Aorta (tissue), 5 donors: Measurements from ENCODE around the gene MIOX. TPM values are rescaled to one million over a fixed set of nuclear protein-coding genes. Genes with fewer than 3 reads are reported as not detected.
A peak's percentile ranks its signal among the peaks of the same experiment; 100 is the strongest.
"Not testable (repeated sequence)": the region's sequence is repeated elsewhere in the genome, so short reads cannot be mapped to it uniquely, and the experiment has no call there.

Experiments
- ATAC-seq: fragments of 200-7000 bp; cut with Tn5 transposase; one replicate; pipeline ENCODE4 v1.9.1; 2022; ENCODE audit warnings: moderate library complexity; ENCODE audit not compliant: low FRiP score
- DNase-seq, 2 donors: peaks; one replicate each; pipeline ENCODE4 v3.0.0-alpha.2; 2020
- H3K27ac ChIP-seq, 2 donors: one replicate each; pipeline ENCODE4 v1.5.1; 2013; ENCODE audit warnings: low read length in 2 of 2, mild to moderate bottlenecking in 2 of 2, moderate library complexity in 2 of 2, control low read depth in 1 of 2, inconsistent platforms in 1 of 2, low read depth in 1 of 2
- H3K27me3 ChIP-seq, 2 donors: one replicate each; pipeline ENCODE4 v1.6.1; 2013; ENCODE audit warnings: control low read depth in 1 of 2, low read length in 1 of 2, mild to moderate bottlenecking in 1 of 2, moderate library complexity in 1 of 2; ENCODE audit not compliant: insufficient read depth in 2 of 2, control insufficient read depth in 1 of 2
- H3K36me3 ChIP-seq, 2 donors: one replicate each; pipeline ENCODE4 v1.6.1; 2013; ENCODE audit warnings: control low read depth in 1 of 2, low read length in 1 of 2, mild to moderate bottlenecking in 1 of 2; ENCODE audit not compliant: insufficient read depth in 2 of 2, control insufficient read depth in 1 of 2
- H3K4me1 ChIP-seq, 2 donors: one replicate each; pipeline ENCODE4 v1.6.1; 2013; ENCODE audit warnings: low read length in 2 of 2, control low read depth in 1 of 2, mild to moderate bottlenecking in 1 of 2, moderate library complexity in 1 of 2; ENCODE audit not compliant: insufficient read depth in 2 of 2, control insufficient read depth in 1 of 2
- H3K4me3 ChIP-seq, 2 donors: one replicate each; pipeline ENCODE4 v1.5.1; 2013; ENCODE audit warnings: low read length in 2 of 2, control low read depth in 1 of 2, mild to moderate bottlenecking in 1 of 2
- H3K9me3 ChIP-seq: one replicate; pipeline ENCODE4 v1.6.1; 2013; ENCODE audit warnings: mild to moderate bottlenecking, low read length; ENCODE audit not compliant: control insufficient read depth
- WGBS, 2 donors: extraction: QIAGEN DNeasy Blood & Tissue Kit; methylation state at CpG; one replicate each; pipeline ENCODE4 v1.1.7; 2013; 5-methylcytosine and 5-hydroxymethylcytosine counted together
- intact Hi-C, 2 donors: fragments of 100-400 bp; cut with DNase I; formaldehyde crosslinking; loops; one replicate each; pipeline versions ENCODE4 v1.14.2 to v1.15.0; 2022
- polyA plus RNA-seq, 2 donors: library from polyadenylated mRNA; stranded (reverse); fragments of 200-250 nt; gene quantifications; one replicate each; pipeline ENCODE4 v1.2.3, GENCODE V29; 2013
- total RNA-seq, 2 donors: library from RNA; stranded (reverse); fragmentation: NEBNext Ultra II Directional; extraction: Animal tissue kit (Norgen Biotek cat#: 25700); gene quantifications; one replicate each; pipeline ENCODE4 v1.2.1, GENCODE V29; 2021
- donor health status: healthy with polysubstance abuse.
- donor health status: Bipolar disorder and iron deficiency.
- donor health status: DM: no; HTN: no; CAD: no.
- donor health status: DM: no; HTN: no; CAD: no.
- donor health status: DM: yes; HTN: yes; CAD: no.

The MIOX gene
- total and polyA plus RNA-seq, 4 donors, result not detected

GRCh38 chr22:50531546-50531961, 44.9 kb downstream of the MIOX start:
- no peak overlapping the region for H3K27ac ChIP-seq
- WGBS, 2 donors, result 1 to 2% methylated on average over 40 to 44 of the region's 44 CpGs
- H3K27me3 ChIP-seq, result no peaks in the 10 kb centered on the region
- H3K9me3 ChIP-seq, result no peaks in the 10 kb centered on the region
- ATAC-seq (peak; percentile 44), DNase-seq (peak; percentile 83 to 86)
- H3K36me3 ChIP-seq, result no peaks in the 10 kb centered on the region
- intact Hi-C loops, result no loop called here
- no peaks in the 10 kb centered on the region for H3K4me1 ChIP-seq
- peak overlapping the region in 1 of 2 donors; percentile 18 for H3K4me3 ChIP-seq

DNA sequence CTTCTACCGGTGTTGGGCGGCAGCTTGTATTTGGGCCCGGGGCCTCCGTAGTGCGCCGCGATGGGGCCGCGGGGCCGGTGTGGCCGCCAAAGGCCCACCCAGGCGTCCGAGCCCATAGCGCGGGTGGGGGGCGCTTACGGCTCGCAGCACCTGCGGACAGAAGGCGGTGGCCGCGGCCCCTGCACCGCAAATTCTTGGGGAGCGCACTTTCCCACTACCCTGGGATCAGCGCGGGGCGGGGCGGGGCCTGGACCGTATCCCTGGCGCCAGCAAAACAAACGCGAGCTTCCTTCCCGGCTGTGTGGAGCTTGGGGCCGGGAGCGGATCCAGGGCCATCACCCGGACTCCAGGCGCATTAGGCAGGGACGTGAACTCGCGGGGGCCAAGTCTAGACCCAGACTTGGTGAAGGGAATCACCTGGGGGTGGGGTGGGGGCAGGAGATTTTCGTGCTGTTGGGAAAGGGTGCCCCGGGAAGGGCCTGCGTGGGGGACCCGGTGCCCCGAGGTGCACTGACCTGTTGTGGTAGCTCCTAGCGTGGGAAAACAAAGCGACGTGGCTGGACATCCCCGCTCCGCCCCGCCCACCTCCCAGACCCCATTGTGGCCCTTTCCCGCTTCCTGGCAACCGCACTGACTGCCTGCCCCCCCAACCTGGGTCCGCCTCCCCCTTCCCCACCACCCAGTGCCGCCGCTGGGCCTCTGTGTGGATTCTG, 45.5 kb downstream of the MIOX start:
- DNase-seq (peak; percentile 90 to 92), ATAC-seq (peak; percentile 72)
- no peaks in the 10 kb centered on the region for H3K27me3 ChIP-seq
- no peaks in the 10 kb centered on the region for H3K9me3 ChIP-seq
- no peak overlapping the region for H3K27ac ChIP-seq
- H3K36me3 ChIP-seq, result no peaks in the 10 kb centered on the region
- H3K4me3 ChIP-seq, result peak overlapping the region in 1 of 2 donors; percentile 18
- intact Hi-C loops, result no loop called here
- 2 to 3% methylated on average over 44 to 56 of the region's 56 CpGs for WGBS, 2 donors
- no peaks in the 10 kb centered on the region for H3K4me1 ChIP-seq

- 75 to 79% methylated on average over 19 of the region's 19 CpGs for WGBS, 2 donors
Measured at GRCh38 chr22:50532824-50533796, 46.5 kb downstream of the MIOX start.

DNA sequence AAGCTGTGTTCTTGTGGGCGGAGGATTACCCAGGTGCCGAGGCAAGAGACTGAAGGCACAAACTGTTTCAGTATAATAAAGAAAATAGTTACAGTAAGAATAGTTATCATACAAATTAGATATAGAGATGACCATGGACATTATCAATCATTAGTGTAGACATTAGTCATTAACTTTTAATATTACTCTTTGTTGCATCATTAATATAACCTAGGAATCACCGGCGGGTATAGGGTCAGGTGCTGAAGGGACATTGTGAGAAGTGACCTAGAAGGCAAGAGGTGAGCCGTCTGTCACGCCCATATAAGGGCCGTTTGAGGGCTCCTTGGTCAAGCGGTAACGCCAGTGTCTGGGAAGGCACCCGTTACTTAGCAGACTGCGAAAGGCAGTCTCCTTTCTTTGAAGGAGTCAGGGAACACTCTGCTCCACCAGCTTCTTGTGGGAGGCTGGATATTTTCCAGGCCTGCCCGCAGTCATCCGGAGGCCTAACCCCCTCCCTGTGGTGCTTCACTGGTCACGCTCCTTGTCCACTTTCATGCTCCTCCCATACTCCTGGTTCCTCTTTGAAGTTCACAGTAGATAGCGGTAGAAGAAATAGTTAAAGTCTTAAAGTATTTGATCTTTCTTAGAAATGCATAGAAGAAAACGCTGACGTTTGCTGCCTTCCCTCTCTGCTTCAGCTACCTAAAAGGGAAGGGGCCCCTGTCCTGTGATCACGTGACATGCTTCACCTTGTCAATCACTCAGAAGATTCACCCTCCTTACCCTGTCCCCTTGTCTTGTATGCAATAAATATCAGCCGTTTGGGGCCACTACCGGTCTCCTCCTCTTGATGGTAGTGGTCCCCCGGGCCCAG, 47.4 kb downstream of the MIOX start:
- H3K36me3 ChIP-seq, H3K9me3 ChIP-seq, ATAC-seq, H3K4me1 ChIP-seq, H3K27me3 ChIP-seq, H3K27ac ChIP-seq, intact Hi-C loops, H3K4me3 ChIP-seq: not testable (repeated sequence)
- peak; percentile 62 to 82 for DNase-seq
- 56 to 62% methylated on average over 21 of the region's 21 CpGs for WGBS, 2 donors

More at GRCh38 chr22:50532824-50533796, 46.5 kb downstream of the MIOX start:
- ATAC-seq, result no peak
- DNase-seq, result peak in 1 of 2 donors; percentile 51
- no peaks in the 10 kb centered on the region for H3K4me1 ChIP-seq
- no peaks in the 10 kb centered on the region for H3K9me3 ChIP-seq
- no peak overlapping the region for H3K27ac ChIP-seq
- H3K36me3 ChIP-seq, result no peaks in the 10 kb centered on the region
- H3K27me3 ChIP-seq, result no peaks in the 10 kb centered on the region
- H3K4me3 ChIP-seq, result no peak overlapping the region
- intact Hi-C loops, result no loop called here

GRCh38 chr22:50535113-50535512, 48.5 kb downstream of the MIOX start:
- Histone ChIP-seq H3K27me3 (no peaks in the 10 kb centered on the region), H3K36me3 (no peaks in the 10 kb centered on the region), H3K4me3 (no peak overlapping the region), H3K9me3 (no peaks in the 10 kb centered on the region), H3K4me1 (no peaks in the 10 kb centered on the region), H3K27ac (no peak overlapping the region)
- 89 to 91% methylated on average over 7 of the region's 8 CpGs for WGBS, 2 donors
- no peak for ATAC-seq
- peak in 1 of 2 donors; percentile 27 for DNase-seq
- intact Hi-C loops, result no loop called here

GRCh38 chr22:50536226-50536625, 49.6 kb downstream of the MIOX start:
- H3K4me3 ChIP-seq, result no peak overlapping the region
- H3K27ac ChIP-seq, result no peak overlapping the region
- no peaks in the 10 kb centered on the region for H3K4me1 ChIP-seq
- H3K9me3 ChIP-seq, result no peaks in the 10 kb centered on the region
- WGBS, 2 donors, result 81 to 84% methylated on average over 3 of the region's 3 CpGs
- H3K36me3 ChIP-seq, result no peaks in the 10 kb centered on the region
- intact Hi-C loops, result no loop called here
- no peaks in the 10 kb centered on the region for H3K27me3 ChIP-seq
- ATAC-seq (no peak), DNase-seq (no peak)

DNA sequence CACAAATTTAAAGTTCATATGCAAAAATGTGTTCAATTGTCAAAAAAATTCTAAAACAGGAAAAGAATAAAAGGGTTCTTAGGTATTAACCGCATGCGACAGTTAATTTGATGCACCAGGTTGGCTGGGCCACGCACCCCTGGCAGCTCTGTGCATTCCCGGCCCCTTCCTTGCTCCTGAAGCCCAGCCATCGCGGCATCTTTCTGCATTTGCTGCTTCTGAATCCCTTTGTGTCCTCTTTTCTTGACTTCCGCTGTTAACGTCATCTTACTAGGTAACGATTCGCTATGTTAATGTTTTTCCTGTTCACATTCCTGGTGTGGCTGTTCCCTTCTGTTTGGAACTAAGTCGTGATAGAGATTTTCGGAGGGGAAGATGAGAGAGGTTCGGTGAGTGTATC, 51.1 kb downstream of the MIOX start:
- no peak overlapping the region for H3K4me3 ChIP-seq
- H3K9me3 ChIP-seq, result no peaks in the 10 kb centered on the region
- H3K27me3 ChIP-seq, result no peaks in the 10 kb centered on the region
- no peaks in the 10 kb centered on the region for H3K4me1 ChIP-seq
- H3K36me3 ChIP-seq, result no peaks in the 10 kb centered on the region
- ATAC-seq (no peak), DNase-seq (peak; percentile 41 to 69)
- intact Hi-C loops, result no loop called here
- WGBS, 2 donors, result 81 to 84% methylated on average over 13 of the region's 13 CpGs
- no peak overlapping the region for H3K27ac ChIP-seq
